Measurements from ENCODE around the gene ITGAX. TPM values are rescaled to one million over a fixed set of nuclear protein-coding genes. Genes with fewer than 3 reads are reported as not detected.

Gene ITGAX
- total and polyA plus RNA-seq, 2 experiments from 2014 or later = not detected

DNA sequence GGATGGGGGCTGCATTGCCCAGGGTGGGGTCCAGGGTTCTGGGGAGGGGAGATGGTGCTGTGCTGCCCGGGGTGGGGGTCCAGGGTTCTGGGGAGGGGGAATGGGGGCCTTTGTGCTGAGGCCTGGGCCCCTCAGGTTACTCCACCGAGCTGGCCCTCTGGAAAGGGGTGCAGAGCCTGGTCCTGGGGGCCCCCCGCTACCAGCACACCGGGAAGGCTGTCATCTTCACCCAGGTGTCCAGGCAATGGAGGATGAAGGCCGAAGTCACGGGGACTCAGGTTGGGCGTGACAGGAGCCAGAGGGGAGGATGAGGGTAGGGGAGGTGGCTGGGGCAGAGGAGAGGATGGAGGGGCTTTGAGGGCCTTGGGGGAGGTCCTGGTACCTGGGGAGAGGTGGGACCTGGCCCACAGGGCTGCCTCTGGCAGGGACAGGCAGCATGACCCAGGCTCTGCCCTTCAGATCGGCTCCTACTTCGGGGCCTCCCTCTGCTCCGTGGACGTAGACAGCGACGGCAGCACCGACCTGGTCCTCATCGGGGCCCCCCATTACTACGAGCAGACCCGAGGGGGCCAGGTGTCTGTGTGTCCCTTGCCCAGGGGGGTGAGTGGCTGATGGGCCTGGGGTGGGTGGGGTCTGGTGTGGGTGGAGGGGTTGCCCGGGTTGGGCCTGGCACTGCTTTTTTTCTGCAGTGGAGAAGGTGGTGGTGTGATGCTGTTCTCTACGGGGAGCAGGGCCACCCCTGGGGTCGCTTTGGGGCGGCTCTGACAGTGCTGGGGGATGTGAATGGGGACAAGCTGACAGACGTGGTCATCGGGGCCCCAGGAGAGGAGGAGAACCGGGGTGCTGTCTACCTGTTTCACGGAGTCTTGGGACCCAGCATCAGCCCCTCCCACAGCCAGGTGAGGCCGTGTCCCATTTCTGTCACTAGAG is 7.8 kb downstream of the ITGAX start (continued):
- TF ChIP-seq, protein P1, sequence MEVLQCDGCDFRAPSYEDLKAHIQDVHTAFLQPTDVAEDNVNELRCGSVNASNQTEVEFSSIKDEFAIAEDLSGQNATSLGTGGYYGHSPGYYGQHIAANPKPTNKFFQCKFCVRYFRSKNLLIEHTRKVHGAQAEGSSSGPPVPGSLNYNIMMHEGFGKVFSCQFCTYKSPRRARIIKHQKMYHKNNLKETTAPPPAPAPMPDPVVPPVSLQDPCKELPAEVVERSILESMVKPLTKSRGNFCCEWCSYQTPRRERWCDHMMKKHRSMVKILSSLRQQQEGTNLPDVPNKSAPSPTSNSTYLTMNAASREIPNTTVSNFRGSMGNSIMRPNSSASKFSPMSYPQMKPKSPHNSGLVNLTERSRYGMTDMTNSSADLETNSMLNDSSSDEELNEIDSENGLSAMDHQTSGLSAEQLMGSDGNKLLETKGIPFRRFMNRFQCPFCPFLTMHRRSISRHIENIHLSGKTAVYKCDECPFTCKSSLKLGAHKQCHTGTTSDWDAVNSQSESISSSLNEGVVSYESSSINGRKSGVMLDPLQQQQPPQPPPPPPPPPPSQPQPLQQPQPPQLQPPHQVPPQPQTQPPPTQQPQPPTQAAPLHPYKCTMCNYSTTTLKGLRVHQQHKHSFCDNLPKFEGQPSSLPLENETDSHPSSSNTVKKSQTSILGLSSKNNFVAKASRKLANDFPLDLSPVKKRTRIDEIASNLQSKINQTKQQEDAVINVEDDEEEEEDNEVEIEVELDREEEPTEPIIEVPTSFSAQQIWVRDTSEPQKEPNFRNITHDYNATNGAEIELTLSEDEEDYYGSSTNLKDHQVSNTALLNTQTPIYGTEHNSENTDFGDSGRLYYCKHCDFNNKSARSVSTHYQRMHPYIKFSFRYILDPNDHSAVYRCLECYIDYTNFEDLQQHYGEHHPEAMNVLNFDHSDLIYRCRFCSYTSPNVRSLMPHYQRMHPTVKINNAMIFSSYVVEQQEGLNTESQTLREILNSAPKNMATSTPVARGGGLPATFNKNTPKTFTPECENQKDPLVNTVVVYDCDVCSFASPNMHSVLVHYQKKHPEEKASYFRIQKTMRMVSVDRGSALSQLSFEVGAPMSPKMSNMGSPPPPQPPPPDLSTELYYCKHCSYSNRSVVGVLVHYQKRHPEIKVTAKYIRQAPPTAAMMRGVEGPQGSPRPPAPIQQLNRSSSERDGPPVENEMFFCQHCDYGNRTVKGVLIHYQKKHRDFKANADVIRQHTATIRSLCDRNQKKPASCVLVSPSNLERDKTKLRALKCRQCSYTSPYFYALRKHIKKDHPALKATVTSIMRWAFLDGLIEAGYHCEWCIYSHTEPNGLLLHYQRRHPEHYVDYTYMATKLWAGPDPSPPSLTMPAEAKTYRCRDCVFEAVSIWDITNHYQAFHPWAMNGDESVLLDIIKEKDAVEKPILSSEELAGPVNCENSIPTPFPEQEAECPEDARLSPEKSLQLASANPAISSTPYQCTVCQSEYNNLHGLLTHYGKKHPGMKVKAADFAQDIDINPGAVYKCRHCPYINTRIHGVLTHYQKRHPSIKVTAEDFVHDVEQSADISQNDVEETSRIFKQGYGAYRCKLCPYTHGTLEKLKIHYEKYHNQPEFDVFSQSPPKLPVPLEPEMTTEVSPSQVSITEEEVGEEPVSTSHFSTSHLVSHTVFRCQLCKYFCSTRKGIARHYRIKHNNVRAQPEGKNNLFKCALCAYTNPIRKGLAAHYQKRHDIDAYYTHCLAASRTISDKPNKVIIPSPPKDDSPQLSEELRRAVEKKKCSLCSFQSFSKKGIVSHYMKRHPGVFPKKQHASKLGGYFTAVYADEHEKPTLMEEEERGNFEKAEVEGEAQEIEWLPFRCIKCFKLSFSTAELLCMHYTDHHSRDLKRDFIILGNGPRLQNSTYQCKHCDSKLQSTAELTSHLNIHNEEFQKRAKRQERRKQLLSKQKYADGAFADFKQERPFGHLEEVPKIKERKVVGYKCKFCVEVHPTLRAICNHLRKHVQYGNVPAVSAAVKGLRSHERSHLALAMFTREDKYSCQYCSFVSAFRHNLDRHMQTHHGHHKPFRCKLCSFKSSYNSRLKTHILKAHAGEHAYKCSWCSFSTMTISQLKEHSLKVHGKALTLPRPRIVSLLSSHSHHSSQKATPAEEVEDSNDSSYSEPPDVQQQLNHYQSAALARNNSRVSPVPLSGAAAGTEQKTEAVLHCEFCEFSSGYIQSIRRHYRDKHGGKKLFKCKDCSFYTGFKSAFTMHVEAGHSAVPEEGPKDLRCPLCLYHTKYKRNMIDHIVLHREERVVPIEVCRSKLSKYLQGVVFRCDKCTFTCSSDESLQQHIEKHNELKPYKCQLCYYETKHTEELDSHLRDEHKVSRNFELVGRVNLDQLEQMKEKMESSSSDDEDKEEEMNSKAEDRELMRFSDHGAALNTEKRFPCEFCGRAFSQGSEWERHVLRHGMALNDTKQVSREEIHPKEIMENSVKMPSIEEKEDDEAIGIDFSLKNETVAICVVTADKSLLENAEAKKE (CRISPR knock-in tag; IDR thresholded peaks at IDR 0.05) = no peak
- TF ChIP-seq STAT1 (IDR thresholded peaks at IDR 0.05; ENCODE audit: unreplicated experiment) (no peak), ZNF331 (CRISPR knock-in tag; IDR thresholded peaks at IDR 0.05; ENCODE audit: low read depth) (no peak), NANOG (IDR thresholded peaks at IDR 0.05; ENCODE audit: borderline replicate concordance) (no peak), POLR2AphosphoS5 (IDR thresholded peaks at IDR 0.05; ENCODE audit: low read depth) (no peak), JUNB (IDR thresholded peaks at IDR 0.05; ENCODE audit: unreplicated experiment) (no peak), EZH2phosphoT487 (IDR thresholded peaks at IDR 0.05; ENCODE audit: unreplicated experiment) (no peak)
- TF ChIP-seq, protein P2, sequence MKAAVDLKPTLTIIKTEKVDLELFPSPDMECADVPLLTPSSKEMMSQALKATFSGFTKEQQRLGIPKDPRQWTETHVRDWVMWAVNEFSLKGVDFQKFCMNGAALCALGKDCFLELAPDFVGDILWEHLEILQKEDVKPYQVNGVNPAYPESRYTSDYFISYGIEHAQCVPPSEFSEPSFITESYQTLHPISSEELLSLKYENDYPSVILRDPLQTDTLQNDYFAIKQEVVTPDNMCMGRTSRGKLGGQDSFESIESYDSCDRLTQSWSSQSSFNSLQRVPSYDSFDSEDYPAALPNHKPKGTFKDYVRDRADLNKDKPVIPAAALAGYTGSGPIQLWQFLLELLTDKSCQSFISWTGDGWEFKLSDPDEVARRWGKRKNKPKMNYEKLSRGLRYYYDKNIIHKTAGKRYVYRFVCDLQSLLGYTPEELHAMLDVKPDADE (IDR thresholded peaks at IDR 0.05) = no peak
- TF ChIP-seq, protein P3, sequence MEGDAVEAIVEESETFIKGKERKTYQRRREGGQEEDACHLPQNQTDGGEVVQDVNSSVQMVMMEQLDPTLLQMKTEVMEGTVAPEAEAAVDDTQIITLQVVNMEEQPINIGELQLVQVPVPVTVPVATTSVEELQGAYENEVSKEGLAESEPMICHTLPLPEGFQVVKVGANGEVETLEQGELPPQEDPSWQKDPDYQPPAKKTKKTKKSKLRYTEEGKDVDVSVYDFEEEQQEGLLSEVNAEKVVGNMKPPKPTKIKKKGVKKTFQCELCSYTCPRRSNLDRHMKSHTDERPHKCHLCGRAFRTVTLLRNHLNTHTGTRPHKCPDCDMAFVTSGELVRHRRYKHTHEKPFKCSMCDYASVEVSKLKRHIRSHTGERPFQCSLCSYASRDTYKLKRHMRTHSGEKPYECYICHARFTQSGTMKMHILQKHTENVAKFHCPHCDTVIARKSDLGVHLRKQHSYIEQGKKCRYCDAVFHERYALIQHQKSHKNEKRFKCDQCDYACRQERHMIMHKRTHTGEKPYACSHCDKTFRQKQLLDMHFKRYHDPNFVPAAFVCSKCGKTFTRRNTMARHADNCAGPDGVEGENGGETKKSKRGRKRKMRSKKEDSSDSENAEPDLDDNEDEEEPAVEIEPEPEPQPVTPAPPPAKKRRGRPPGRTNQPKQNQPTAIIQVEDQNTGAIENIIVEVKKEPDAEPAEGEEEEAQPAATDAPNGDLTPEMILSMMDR (conservative IDR thresholded peaks at IDR 0.05; ENCODE audit: low read depth in 2 of 2) = no peak

All from GM23338 (cell line).